ENCODE data around the gene JAGN1.
"Not testable (repeated sequence)": the region's sequence is repeated elsewhere in the genome, so short reads cannot be mapped to it uniquely, and the experiment has no call there.

DNA sequence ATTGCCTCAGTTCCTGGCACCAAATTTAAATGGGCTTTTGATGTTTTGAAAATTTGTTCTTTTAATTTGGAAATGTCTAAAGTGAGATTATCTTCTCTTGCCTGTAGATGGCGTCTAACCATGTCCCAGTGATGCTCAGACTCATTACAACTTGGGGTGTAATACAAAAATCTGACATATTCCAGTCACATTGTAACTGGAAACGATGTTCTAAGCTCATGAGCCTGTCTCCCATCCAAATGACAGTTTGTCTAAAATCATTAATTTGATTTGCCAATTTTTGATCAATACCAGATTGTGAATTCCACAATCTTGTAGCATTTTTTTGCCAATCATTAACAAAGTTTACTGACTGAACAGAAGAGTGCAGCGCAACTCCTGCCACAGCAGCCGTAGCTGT is 41.5 kb upstream of the JAGN1 start:
- not testable (repeated sequence) for TF ChIP-seq SP1 (CRISPR knock-in tag; IDR thresholded peaks at IDR 0.05); POLR2AphosphoS5 (IDR thresholded peaks at IDR 0.05; ENCODE audit: control insufficient read depth, insufficient read depth, low read depth, low read length)
- TF ChIP-seq, protein P1, sequence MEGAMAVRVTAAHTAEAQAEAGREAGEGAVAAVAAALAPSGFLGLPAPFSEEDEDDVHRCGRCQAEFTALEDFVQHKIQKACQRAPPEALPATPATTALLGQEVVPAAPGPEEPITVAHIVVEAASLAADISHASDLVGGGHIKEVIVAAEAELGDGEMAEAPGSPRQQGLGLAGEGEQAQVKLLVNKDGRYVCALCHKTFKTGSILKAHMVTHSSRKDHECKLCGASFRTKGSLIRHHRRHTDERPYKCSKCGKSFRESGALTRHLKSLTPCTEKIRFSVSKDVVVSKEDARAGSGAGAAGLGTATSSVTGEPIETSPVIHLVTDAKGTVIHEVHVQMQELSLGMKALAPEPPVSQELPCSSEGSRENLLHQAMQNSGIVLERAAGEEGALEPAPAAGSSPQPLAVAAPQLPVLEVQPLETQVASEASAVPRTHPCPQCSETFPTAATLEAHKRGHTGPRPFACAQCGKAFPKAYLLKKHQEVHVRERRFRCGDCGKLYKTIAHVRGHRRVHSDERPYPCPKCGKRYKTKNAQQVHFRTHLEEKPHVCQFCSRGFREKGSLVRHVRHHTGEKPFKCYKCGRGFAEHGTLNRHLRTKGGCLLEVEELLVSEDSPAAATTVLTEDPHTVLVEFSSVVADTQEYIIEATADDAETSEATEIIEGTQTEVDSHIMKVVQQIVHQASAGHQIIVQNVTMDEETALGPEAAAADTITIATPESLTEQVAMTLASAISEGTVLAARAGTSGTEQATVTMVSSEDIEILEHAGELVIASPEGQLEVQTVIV (CRISPR knock-in tag; IDR thresholded peaks at IDR 0.05; ENCODE audit: borderline replicate concordance), result not testable (repeated sequence)

All from K562 (cell line).